CD4-positive, alpha-beta T cell treated with Interleukin-10 for 1 hour (primary cell): Measurements from ENCODE around the gene SRSF3.
"Not testable (repeated sequence)": the region's sequence is repeated elsewhere in the genome, so short reads cannot be mapped to it uniquely, and the experiment has no call there.

ENCODE experiments used
- DNase-seq: peaks from one replicate; pipeline ENCODE4 v3.0.0-alpha.2; 2020

SRSF3 gene

DNA sequence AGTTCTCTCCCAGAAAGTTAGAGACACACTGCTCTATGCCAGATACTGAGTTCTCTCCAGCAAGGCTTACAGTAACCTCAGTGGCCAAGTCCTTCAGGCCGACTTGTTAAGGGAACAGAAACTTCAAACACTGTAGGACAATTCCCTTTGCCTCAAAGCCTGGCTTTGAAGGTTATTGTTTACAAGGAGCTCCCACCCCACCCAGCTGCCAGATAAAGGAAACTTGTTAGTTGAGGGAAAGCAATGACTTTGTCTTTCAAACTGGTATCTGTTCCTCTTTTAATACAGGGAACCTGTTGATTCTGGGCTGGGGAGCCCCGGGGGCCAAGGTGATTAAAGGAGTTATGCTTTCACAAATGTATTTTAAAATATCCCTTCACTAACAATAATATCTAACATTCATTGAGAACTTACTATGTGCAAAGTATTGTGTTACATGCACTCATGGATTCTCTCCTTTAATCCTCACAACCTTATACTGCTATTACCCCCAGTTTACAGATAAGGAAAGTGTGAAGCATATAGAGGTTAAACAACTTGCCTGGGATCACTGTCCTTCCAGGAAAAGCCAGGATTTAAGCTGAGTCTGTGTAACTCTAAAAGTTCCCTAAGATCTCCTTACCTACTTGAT lies 56.8 kb downstream of the SRSF3 start:
- peak; percentile 13 for DNase-seq

DNA sequence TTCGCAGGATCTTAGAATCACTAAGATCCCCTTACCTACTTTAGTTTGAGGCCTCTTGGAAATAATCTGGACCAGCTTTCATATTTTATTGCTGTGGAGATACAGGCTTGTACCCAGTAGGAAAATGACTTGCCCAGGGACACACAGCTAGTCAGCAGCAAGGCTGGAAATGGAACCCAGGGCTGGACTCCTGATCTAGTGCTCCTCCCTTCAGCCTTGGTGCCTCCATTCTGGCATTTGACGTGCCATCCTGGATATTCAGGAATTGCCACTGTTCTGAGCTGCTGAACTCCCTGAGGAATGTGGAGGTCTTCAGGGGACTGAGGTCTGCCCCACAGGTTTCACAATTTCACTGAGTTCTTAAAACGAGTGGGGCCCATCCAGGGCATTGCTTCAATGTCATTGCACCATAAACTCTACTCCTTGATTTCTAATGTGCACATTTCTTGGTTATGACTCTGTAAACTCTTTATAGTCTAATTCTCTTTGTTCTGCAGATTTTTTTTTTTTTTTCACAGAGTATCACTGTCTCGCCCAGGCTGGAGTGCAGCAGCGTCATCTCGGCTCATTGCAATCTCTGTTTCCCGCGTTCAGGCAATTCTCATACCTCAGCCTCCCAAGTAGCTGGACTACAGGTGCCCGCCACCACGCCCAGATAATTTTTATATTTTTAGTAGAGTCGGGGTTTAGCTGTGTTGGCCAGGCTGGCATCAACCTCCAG lies 57.7 kb downstream of the SRSF3 start:
- DNase-seq = no peak

DNA sequence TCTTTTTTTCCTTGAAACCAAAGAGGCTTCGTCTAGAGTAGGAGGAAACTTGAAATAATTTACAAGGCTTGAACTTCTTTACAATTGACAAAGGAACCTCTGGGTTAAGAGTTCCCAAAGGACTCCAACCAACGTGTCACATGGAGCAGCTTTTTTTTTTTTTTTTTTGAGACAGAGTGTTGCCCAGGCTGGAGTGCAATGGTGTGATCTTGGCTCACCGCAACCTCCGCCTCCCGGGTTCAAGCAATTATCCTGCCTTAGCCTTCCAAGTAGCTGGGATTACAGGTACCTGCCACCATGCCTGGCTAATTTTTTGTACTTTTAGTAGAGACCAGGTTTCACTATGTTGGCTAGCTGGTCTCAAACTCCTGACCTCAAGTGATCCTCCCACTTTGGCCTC lies 60.3 kb downstream of the SRSF3 start:
- not testable (repeated sequence) for DNase-seq
